ENCODE data around the gene LTV1. TPM values are rescaled to one million over a fixed set of nuclear protein-coding genes. Genes with fewer than 3 reads are reported as not detected.

The LTV1 gene
- total RNA-seq, 2 donors from 2014 or later: 26.3 to 30.8 TPM

DNA sequence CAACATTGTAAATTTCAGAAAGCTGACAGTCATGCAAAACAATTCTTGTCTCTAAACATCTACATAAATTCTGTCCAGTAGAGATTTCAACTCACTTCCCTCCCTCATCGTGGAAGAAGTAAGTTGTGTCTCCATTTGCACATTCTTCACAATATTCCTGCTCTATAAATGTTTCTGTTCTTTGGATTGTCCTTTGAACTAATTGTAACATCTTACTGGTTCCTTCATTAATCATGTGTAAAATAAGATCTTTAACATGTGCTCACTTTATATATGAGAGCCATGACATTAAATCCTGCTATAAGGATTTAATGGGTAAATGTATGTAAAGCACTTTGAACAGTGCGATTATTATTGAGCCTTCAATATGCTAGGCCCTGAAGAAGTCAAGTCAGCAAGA, 7.0 kb upstream of the LTV1 start:
- H3K36me3 ChIP-seq (ENCODE audit: control insufficient read depth, insufficient read depth, low read length): peaks cover 7% of the 10 kb centered on the region
- no peak overlapping the region for H3K27ac ChIP-seq (ENCODE audit: low read depth, low read length)
- no peak overlapping the region for H3K9ac ChIP-seq (ENCODE audit: extremely low read depth, low read length, poor library complexity, severe bottlenecking)
- no peaks in the 10 kb centered on the region for H3K27me3 Mint-ChIP-seq (ENCODE audit: insufficient read depth)
- WGBS, 2 experiments (ENCODE audit: insufficient coverage in 1 of 2, insufficient read length in 1 of 2): 83 to 94% methylated on average over 2 of the region's 2 CpGs
- H3K9me3 ChIP-seq (ENCODE audit: control insufficient read depth, low read length): peaks cover 5% of the 10 kb centered on the region
- peaks cover 7% of the 10 kb centered on the region for H3K36me3 Mint-ChIP-seq (ENCODE audit: low read depth)
- H3K4me1 ChIP-seq (ENCODE audit: control insufficient read depth, insufficient read depth, low read length): no peaks in the 10 kb centered on the region
- TF ChIP-seq, protein P1, sequence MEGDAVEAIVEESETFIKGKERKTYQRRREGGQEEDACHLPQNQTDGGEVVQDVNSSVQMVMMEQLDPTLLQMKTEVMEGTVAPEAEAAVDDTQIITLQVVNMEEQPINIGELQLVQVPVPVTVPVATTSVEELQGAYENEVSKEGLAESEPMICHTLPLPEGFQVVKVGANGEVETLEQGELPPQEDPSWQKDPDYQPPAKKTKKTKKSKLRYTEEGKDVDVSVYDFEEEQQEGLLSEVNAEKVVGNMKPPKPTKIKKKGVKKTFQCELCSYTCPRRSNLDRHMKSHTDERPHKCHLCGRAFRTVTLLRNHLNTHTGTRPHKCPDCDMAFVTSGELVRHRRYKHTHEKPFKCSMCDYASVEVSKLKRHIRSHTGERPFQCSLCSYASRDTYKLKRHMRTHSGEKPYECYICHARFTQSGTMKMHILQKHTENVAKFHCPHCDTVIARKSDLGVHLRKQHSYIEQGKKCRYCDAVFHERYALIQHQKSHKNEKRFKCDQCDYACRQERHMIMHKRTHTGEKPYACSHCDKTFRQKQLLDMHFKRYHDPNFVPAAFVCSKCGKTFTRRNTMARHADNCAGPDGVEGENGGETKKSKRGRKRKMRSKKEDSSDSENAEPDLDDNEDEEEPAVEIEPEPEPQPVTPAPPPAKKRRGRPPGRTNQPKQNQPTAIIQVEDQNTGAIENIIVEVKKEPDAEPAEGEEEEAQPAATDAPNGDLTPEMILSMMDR (conservative IDR thresholded peaks at IDR 0.05): no peak
- no peaks in the 10 kb centered on the region for H3K27me3 ChIP-seq (ENCODE audit: control insufficient read depth, insufficient read depth, low read length, poor library complexity, severe bottlenecking)
- H3K9me3 Mint-ChIP-seq: no peaks in the 10 kb centered on the region
- no peak overlapping the region for H3K4me3 Mint-ChIP-seq
- DNase-seq: no peak
- no peaks in the 10 kb centered on the region for H3K4me1 Mint-ChIP-seq
- H3K4me3 ChIP-seq (ENCODE audit: low read length): no peak overlapping the region
- H3K27ac Mint-ChIP-seq: no peak overlapping the region

DNA sequence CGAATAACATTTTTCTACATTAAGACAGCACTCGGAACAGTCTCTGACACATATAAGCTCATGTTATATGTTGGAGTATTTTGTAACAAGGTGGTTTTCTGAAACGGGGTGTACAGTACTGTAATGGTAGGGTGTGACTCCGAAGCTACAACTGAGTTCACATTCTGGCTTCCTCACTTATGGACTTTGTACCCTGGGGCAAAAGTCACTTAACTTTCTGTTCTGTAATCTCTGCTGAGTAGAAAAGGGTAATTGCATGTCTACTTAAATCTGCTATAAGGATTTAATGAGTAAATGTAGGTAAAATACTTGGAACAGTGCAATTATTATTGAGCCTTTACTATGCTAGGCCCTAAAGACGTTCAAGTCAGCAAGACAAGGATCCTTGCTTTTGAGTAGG, 4.7 kb upstream of the LTV1 start:
- Mint-ChIP-seq H3K27me3 (ENCODE audit: insufficient read depth) (no peaks in the 10 kb centered on the region), H3K4me1 (peaks cover 4% of the 10 kb centered on the region), H3K27ac (no peak overlapping the region), H3K4me3 (no peak overlapping the region), H3K9me3 (peaks cover 2% of the 10 kb centered on the region), H3K36me3 (ENCODE audit: low read depth) (no peaks in the 10 kb centered on the region)
- H3K4me3 ChIP-seq (ENCODE audit: low read length): no peak overlapping the region
- no peaks in the 10 kb centered on the region for H3K36me3 ChIP-seq (ENCODE audit: control insufficient read depth, insufficient read depth, low read length)
- 91% methylated on average over 3 to 5 of the region's 5 CpGs for WGBS, 2 experiments (ENCODE audit: insufficient coverage in 1 of 2, insufficient read length in 1 of 2)
- TF ChIP-seq, protein P1 (conservative IDR thresholded peaks at IDR 0.05): no peak
- H3K9me3 ChIP-seq (ENCODE audit: control insufficient read depth, low read length): peaks cover 11% of the 10 kb centered on the region
- no peak overlapping the region for H3K9ac ChIP-seq (ENCODE audit: extremely low read depth, low read length, poor library complexity, severe bottlenecking)
- no peak overlapping the region for H3K27ac ChIP-seq (ENCODE audit: low read depth, low read length)
- DNase-seq: no peak
- no peaks in the 10 kb centered on the region for H3K4me1 ChIP-seq (ENCODE audit: control insufficient read depth, insufficient read depth, low read length)
- H3K27me3 ChIP-seq (ENCODE audit: control insufficient read depth, insufficient read depth, low read length, poor library complexity, severe bottlenecking): no peaks in the 10 kb centered on the region

DNA sequence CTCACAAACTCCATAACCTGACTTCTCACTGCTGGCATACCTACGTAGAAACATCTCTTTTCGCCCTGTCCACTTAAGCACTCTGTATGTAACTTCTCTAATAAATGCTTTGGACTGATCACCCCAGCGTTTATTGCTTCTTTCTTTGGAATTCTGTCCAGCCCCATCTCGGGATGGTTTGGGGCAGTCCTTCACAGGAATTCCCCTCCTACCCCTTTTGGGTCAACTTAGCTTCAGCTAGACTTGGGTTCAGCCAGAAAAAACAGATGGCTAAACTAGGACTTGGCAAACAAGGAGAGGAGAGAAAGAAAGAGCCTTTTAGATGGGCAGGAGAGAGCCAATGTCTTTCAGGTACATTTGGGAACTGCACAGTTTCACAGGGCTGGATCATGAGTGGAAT, 3.9 kb upstream of the LTV1 start:
- Mint-ChIP-seq H3K4me3 (no peak overlapping the region), H3K27ac (no peak overlapping the region), H3K36me3 (ENCODE audit: low read depth) (peaks cover under 1% of the 10 kb centered on the region), H3K4me1 (peaks cover 10% of the 10 kb centered on the region), H3K9me3 (peaks cover 2% of the 10 kb centered on the region), H3K27me3 (ENCODE audit: insufficient read depth) (no peaks in the 10 kb centered on the region)
- 93 to 95% methylated on average over 4 of the region's 4 CpGs for WGBS, 2 experiments (ENCODE audit: insufficient coverage in 1 of 2, insufficient read length in 1 of 2)
- Histone ChIP-seq H3K27ac (ENCODE audit: low read depth, low read length) (no peak overlapping the region), H3K9ac (ENCODE audit: extremely low read depth, low read length, poor library complexity, severe bottlenecking) (no peak overlapping the region), H3K27me3 (ENCODE audit: control insufficient read depth, insufficient read depth, low read length, poor library complexity, severe bottlenecking) (no peaks in the 10 kb centered on the region), H3K9me3 (ENCODE audit: control insufficient read depth, low read length) (peaks cover 11% of the 10 kb centered on the region), H3K4me3 (ENCODE audit: low read length) (no peak overlapping the region), H3K4me1 (ENCODE audit: control insufficient read depth, insufficient read depth, low read length) (no peaks in the 10 kb centered on the region), H3K36me3 (ENCODE audit: control insufficient read depth, insufficient read depth, low read length) (no peaks in the 10 kb centered on the region)
- TF ChIP-seq, protein P1 (conservative IDR thresholded peaks at IDR 0.05): no peak
- DNase-seq: no peak
